B cell (primary cell): ENCODE results near the gene ARHGAP36. TPM values are rescaled to one million over a fixed set of nuclear protein-coding genes. Genes with fewer than 3 reads are reported as not detected.

ENCODE experiments used
- ATAC-seq: fragments of 200-7000 bp; cut with Tn5 transposase; one replicate; pipeline ENCODE4 v1.10.0; 2021; ENCODE audit warnings: low read depth, mild to moderate bottlenecking, moderate number of reproducible peaks, moderate library complexity
- CTCF ChIA-PET: fragments of 350-600 bp; sonication (Branson Sonifier 250); formaldehyde crosslinking; loops from one replicate; lab custom pipeline; 2021; ENCODE audit warnings: antibody characterized with exemption, inconsistent platforms; lab: Charles Lee
- POLR2A ChIA-PET: fragments of 350-600 bp; sonication (Branson Sonifier 250); formaldehyde crosslinking; loops from one replicate; lab custom pipeline; 2021; ENCODE audit warnings: antibody characterized with exemption; lab: Charles Lee
- DNase-seq: peaks from one replicate; pipeline ENCODE4 v3.0.0; 2013
- H2AFZ ChIP-seq: 2 replicates; pipeline ENCODE4 v1.6.1; 2012; ENCODE audit warnings: mild to moderate bottlenecking, low read depth, low read length; ENCODE audit not compliant: insufficient read depth, poor library complexity, severe bottlenecking
- H3K27ac ChIP-seq, 2 donors: 1 replicate in 1 of 2; 2 replicates in 1 of 2; pipeline ENCODE4 v1.5.1; 2012 to 2013; ENCODE audit warnings: low read length in 2 of 2, mild to moderate bottlenecking in 2 of 2, moderate library complexity in 1 of 2
- H3K27me3 ChIP-seq, 4 experiments: fragments of 200-600 bp in 1 of 4; sonication (generic) in 1 of 4; replicated peaks in 1 of 4; 1 replicate in 2 of 4; 2 replicates in 2 of 4; pipeline versions ENCODE4 v1.6.1 to v1.7.0; 2013 to 2016; ENCODE audit warnings: low read length in 3 of 4, mild to moderate bottlenecking in 2 of 4, mixed read lengths in 1 of 4, moderate library complexity in 1 of 4; ENCODE audit not compliant: insufficient read depth in 4 of 4, control insufficient read depth in 3 of 4; ENCODE audit errors: control extremely low read depth in 1 of 4
- H3K36me3 ChIP-seq, 2 experiments: replicated peaks in 1 of 2; 1 replicate in 1 of 2; 2 replicates in 1 of 2; pipeline versions ENCODE4 v1.6.1 to v1.7.1; 2013; ENCODE audit warnings: low read length in 1 of 2; ENCODE audit not compliant: insufficient read depth in 2 of 2, control insufficient read depth in 1 of 2; ENCODE audit errors: control extremely low read depth in 1 of 2, extremely low read depth in 1 of 2
- H3K4me1 ChIP-seq, 2 donors: fragments of 200-600 bp in 1 of 2; sonication (generic) in 1 of 2; 1 replicate in 1 of 2; 2 replicates in 1 of 2; pipeline versions ENCODE4 v1.5.1 to v1.6.1; 2013 to 2017; ENCODE audit warnings: low read length in 2 of 2; ENCODE audit not compliant: control insufficient read depth in 2 of 2, insufficient read depth in 2 of 2
- H3K4me2 ChIP-seq: replicated peaks from 2 replicates; pipeline ENCODE3; 2012; ENCODE audit warnings: mild to moderate bottlenecking, low read depth, low read length; ENCODE audit not compliant: poor library complexity, severe bottlenecking
- H3K4me3 ChIP-seq, 5 experiments: fragments of 200-600 bp in 1 of 5; sonication (generic) in 1 of 5; 1 replicate in 3 of 5; 2 replicates in 2 of 5; pipeline versions ENCODE4 v1.5.1 to v1.7.0; 2011 to 2016; ENCODE audit warnings: low read length in 4 of 5, mild to moderate bottlenecking in 4 of 5, low read depth in 2 of 5, control low read depth in 1 of 5, moderate library complexity in 1 of 5; ENCODE audit not compliant: insufficient read depth in 1 of 5; ENCODE audit errors: control extremely low read depth in 1 of 5, extremely low read depth in 1 of 5
- H3K79me2 ChIP-seq: fragments of 200-600 bp; sonication (generic); one replicate; pipeline ENCODE4 v1.6.0; 2016; ENCODE audit warnings: low read length; ENCODE audit not compliant: control insufficient read depth, insufficient read depth
- H3K9ac ChIP-seq: fragments of 200-600 bp; sonication (generic); 2 replicates; pipeline ENCODE4 v1.6.1; 2017; ENCODE audit warnings: mild to moderate bottlenecking, low read length, moderate library complexity
- H3K9me3 ChIP-seq, 3 donors: one replicate each; pipeline versions ENCODE4 v1.6.1 to v1.7.1; 2013; ENCODE audit warnings: low read length in 2 of 3; ENCODE audit not compliant: control insufficient read depth in 2 of 3, insufficient read depth in 1 of 3; ENCODE audit errors: control extremely low read depth in 1 of 3
- H4K20me1 ChIP-seq: 2 replicates; pipeline ENCODE4 v1.6.0; 2012; ENCODE audit warnings: mild to moderate bottlenecking, low read length; ENCODE audit not compliant: insufficient read depth, control insufficient read depth, poor library complexity, severe bottlenecking
- H3K27ac Mint-ChIP-seq: one replicate; pipeline ENCODE4 v1.8.0; 2021; ENCODE audit warnings: mixed read lengths
- H3K27me3 Mint-ChIP-seq: one replicate; pipeline ENCODE4 v1.8.0; 2021; ENCODE audit warnings: mixed read lengths
- H3K4me1 Mint-ChIP-seq: one replicate; pipeline ENCODE4 v1.8.0; 2021; ENCODE audit warnings: mixed read lengths
- H3K4me3 Mint-ChIP-seq: one replicate; pipeline ENCODE4 v1.8.0; 2021; ENCODE audit warnings: mixed read lengths
- H3K9me3 Mint-ChIP-seq: one replicate; pipeline ENCODE4 v1.8.0; 2022; ENCODE audit warnings: mixed read lengths; ENCODE audit not compliant: insufficient read depth
- EZH2 ChIP-seq: IDR thresholded peaks from 2 replicates; pipeline ENCODE4 v1.6.1; 2012; ENCODE audit warnings: borderline replicate concordance, low read depth, mild to moderate bottlenecking, moderate library complexity, low read length; ENCODE audit not compliant: insufficient read depth, poor library complexity, severe bottlenecking
- WGBS: methylation state at CpG from one replicate; pipeline ENCODE4 v1.1.5; 2013; ENCODE audit warnings: missing lambda C conversion rate; ENCODE audit not compliant: insufficient coverage; 5-methylcytosine and 5-hydroxymethylcytosine counted together
- intact Hi-C: fragments of 100-400 bp; cut with micrococcal nuclease; formaldehyde crosslinking; loops from one replicate; pipeline ENCODE4 v1.10.0; 2022
- polyA plus RNA-seq: library from polyadenylated mRNA; depleted of rRNA; stranded (reverse); fragments of >200 nt; gene quantifications from 2 replicates; pipeline ENCODE4 v1.2.3, GENCODE V29; 2012
- total RNA-seq, 2 donors: library from RNA; stranded (reverse); fragments of 120-200 nt in 1 of 2; gene quantifications; 1 replicate in 1 of 2; 2 replicates in 1 of 2; pipeline versions ENCODE4 v1.2.3 to v1.2.4, GENCODE V29; 2013 to 2022
- TF ChIP-seq, protein P1 (sequence below): fragments of 200-600 bp; IDR thresholded peaks from one replicate; pipeline ENCODE4 v1.8.0; 2022; ENCODE audit warnings: antibody characterized with exemption, mild to moderate bottlenecking

ARHGAP36 gene
- total and polyA plus RNA-seq, 2 donors (not counting 1 experiment from before 2014, with no cell fraction given) = not detected

- Histone ChIP-seq H3K27me3 (no peaks in the 10 kb centered on the region), H3K79me2 (no peaks in the 10 kb centered on the region), H3K27ac (no peak overlapping the region), H3K9me3 (no peaks in the 10 kb centered on the region), H3K9ac (no peak overlapping the region), H3K4me1 (no peaks in the 10 kb centered on the region), H3K4me3 (no peak overlapping the region), H4K20me1 (no peaks in the 10 kb centered on the region), H3K36me3 (no peaks in the 10 kb centered on the region), H2AFZ (no peak overlapping the region), H3K4me2 (no peak overlapping the region)
- ChIA-PET CTCF (no interaction called here), POLR2A (no interaction called here)
- TF ChIP-seq EZH2 = no peak
- TF ChIP-seq, protein P1, sequence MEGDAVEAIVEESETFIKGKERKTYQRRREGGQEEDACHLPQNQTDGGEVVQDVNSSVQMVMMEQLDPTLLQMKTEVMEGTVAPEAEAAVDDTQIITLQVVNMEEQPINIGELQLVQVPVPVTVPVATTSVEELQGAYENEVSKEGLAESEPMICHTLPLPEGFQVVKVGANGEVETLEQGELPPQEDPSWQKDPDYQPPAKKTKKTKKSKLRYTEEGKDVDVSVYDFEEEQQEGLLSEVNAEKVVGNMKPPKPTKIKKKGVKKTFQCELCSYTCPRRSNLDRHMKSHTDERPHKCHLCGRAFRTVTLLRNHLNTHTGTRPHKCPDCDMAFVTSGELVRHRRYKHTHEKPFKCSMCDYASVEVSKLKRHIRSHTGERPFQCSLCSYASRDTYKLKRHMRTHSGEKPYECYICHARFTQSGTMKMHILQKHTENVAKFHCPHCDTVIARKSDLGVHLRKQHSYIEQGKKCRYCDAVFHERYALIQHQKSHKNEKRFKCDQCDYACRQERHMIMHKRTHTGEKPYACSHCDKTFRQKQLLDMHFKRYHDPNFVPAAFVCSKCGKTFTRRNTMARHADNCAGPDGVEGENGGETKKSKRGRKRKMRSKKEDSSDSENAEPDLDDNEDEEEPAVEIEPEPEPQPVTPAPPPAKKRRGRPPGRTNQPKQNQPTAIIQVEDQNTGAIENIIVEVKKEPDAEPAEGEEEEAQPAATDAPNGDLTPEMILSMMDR = no peak
- H3K4me3 Mint-ChIP-seq = no peak overlapping the region
- peaks cover 14% of the 10 kb centered on the region for H3K27me3 Mint-ChIP-seq
- ATAC-seq = no peak
- intact Hi-C loops = no loop called here
- H3K9me3 Mint-ChIP-seq = no peaks in the 10 kb centered on the region
- no peak overlapping the region for H3K27ac Mint-ChIP-seq
- WGBS = 83% methylated on average over 1 of the region's 9 CpGs
- H3K4me1 Mint-ChIP-seq = no peaks in the 10 kb centered on the region
- no peak for DNase-seq
These were observed 11.0 kb upstream of the ARHGAP36 start for GRCh38 chrX:131047180-131047579.

DNA sequence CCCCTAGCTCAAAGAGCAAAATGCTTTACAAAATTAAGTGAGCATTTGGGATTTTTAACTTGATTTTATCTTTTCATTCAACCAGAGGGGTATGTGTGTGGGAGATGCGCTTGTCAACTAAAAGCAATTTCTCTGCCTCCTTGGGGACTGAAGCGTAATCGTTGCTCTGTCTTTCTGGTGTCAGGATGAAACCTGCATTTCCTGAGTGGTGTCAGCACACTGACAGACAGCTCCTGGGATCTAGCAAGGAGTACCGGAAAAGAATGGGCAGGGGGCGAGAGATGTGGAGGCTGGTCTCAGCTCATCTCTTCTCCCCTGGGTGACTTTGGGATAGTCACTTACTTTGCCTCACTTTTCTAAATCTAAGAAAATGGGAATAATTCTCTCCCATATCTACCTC is 5.1 kb upstream of the ARHGAP36 start:
- Histone ChIP-seq H3K4me1 (no peaks in the 10 kb centered on the region), H4K20me1 (no peaks in the 10 kb centered on the region), H3K4me2 (no peak overlapping the region), H3K36me3 (no peaks in the 10 kb centered on the region), H3K9me3 (no peaks in the 10 kb centered on the region), H2AFZ (no peak overlapping the region), H3K4me3 (no peak overlapping the region), H3K27ac (no peak overlapping the region), H3K27me3 (peaks cover 0 to 6% (median 0%) of the 10 kb centered on the region in 4 experiments), H3K9ac (no peak overlapping the region), H3K79me2 (no peaks in the 10 kb centered on the region)
- ChIA-PET CTCF (no interaction called here), POLR2A (no interaction called here)
- WGBS = 83% methylated on average over 3 of the region's 5 CpGs
- ATAC-seq = no peak
- H3K27ac Mint-ChIP-seq = no peak overlapping the region
- H3K9me3 Mint-ChIP-seq = no peaks in the 10 kb centered on the region
- TF ChIP-seq, protein P1 = no peak
- TF ChIP-seq EZH2 = no peak
- H3K27me3 Mint-ChIP-seq = peaks cover 10% of the 10 kb centered on the region
- no peaks in the 10 kb centered on the region for H3K4me1 Mint-ChIP-seq
- H3K4me3 Mint-ChIP-seq = no peak overlapping the region
- no peak for DNase-seq
- intact Hi-C loops = no loop called here
